GM12878 (cell line): Measurements from ENCODE around the gene TTLL7.

Source experiments
- BRCA1 ChIP-seq: IDR thresholded peaks from 2 replicates; pipeline ENCODE4 v1.6.1; 2011; ENCODE audit warnings: low read depth, low read length, improper control_type of control experiment
- EP300 ChIP-seq, 2 experiments: fragments of 150-350 bp in 1 of 2; IDR thresholded peaks; 2 replicates each; pipeline ENCODE4 v1.6.1; 2011 to 2012; ENCODE audit warnings: low read depth in 2 of 2, low read length in 2 of 2, borderline replicate concordance in 1 of 2, improper control_type of control experiment in 1 of 2, inconsistent platforms in 1 of 2; ENCODE audit not compliant: control insufficient read depth in 1 of 2
- POLR2AphosphoS2 ChIP-seq: IDR thresholded peaks from 2 replicates; pipeline ENCODE4 v1.6.1; 2011; ENCODE audit warnings: low read depth, mild to moderate bottlenecking, low read length, improper control_type of control experiment, moderate library complexity
- SMC3 ChIP-seq: IDR thresholded peaks from 2 replicates; pipeline ENCODE4 v1.6.1; 2011; ENCODE audit warnings: low read length, improper control_type of control experiment, borderline replicate concordance
- SREBF1 ChIP-seq: IDR thresholded peaks from 2 replicates; pipeline ENCODE4 v1.6.1; 2012; ENCODE audit warnings: mild to moderate bottlenecking, low read length
- TF ChIP-seq, protein P1 (sequence below): fragments of 450-650 bp; IDR thresholded peaks from 2 replicates; pipeline ENCODE4 v1.6.1; 2017; ENCODE audit warnings: borderline replicate concordance
- TF ChIP-seq, protein P2 (sequence below): IDR thresholded peaks from 2 replicates; pipeline ENCODE4 v1.6.1; 2011; ENCODE audit warnings: low read depth, low read length, improper control_type of control experiment, borderline replicate concordance

DNA sequence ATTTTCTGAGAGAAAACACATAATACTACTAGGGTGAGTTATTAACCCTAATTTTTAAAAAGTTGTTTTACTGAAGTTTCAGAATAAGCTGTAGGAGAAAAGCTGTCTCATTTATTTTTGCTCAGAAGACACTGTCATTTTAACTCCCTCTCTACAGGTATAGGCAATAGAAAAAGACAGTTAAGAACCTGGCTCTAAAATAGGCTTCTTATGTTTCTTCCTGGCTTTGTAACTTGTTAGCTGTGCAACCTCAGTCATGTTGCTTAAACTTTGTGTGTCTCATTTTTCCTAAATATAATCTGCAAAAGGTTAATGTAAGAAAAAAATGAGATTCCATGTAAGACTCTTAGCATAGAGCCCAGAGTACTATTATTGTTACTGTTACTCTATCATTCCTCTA is 64.4 kb downstream of the TTLL7 start:
- no peak for TF ChIP-seq SMC3
- TF ChIP-seq, protein P1, sequence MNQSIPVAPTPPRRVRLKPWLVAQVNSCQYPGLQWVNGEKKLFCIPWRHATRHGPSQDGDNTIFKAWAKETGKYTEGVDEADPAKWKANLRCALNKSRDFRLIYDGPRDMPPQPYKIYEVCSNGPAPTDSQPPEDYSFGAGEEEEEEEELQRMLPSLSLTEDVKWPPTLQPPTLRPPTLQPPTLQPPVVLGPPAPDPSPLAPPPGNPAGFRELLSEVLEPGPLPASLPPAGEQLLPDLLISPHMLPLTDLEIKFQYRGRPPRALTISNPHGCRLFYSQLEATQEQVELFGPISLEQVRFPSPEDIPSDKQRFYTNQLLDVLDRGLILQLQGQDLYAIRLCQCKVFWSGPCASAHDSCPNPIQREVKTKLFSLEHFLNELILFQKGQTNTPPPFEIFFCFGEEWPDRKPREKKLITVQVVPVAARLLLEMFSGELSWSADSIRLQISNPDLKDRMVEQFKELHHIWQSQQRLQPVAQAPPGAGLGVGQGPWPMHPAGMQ: no peak
- no peak for TF ChIP-seq BRCA1
- TF ChIP-seq SREBF1: no peak
- no peak for TF ChIP-seq EP300 (IDR thresholded peaks at IDR 0.05; ENCODE audit: borderline replicate concordance in 1 of 2, control insufficient read depth in 1 of 2, low read depth in 2 of 2, low read length in 2 of 2)
- TF ChIP-seq, protein P2, sequence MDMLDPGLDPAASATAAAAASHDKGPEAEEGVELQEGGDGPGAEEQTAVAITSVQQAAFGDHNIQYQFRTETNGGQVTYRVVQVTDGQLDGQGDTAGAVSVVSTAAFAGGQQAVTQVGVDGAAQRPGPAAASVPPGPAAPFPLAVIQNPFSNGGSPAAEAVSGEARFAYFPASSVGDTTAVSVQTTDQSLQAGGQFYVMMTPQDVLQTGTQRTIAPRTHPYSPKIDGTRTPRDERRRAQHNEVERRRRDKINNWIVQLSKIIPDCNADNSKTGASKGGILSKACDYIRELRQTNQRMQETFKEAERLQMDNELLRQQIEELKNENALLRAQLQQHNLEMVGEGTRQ: no peak
- no peak for TF ChIP-seq POLR2AphosphoS2
